ENCODE results near the gene USP21. TPM values are rescaled to one million over a fixed set of nuclear protein-coding genes. Genes with fewer than 3 reads are reported as not detected.

Gene USP21
- total and polyA plus RNA-seq, 9 of the 15 experiments (the other 6 are each of a cell fraction or from before 2014, with no cell fraction given) = 4.9 to 52.4 (median 21.6) TPM

DNA sequence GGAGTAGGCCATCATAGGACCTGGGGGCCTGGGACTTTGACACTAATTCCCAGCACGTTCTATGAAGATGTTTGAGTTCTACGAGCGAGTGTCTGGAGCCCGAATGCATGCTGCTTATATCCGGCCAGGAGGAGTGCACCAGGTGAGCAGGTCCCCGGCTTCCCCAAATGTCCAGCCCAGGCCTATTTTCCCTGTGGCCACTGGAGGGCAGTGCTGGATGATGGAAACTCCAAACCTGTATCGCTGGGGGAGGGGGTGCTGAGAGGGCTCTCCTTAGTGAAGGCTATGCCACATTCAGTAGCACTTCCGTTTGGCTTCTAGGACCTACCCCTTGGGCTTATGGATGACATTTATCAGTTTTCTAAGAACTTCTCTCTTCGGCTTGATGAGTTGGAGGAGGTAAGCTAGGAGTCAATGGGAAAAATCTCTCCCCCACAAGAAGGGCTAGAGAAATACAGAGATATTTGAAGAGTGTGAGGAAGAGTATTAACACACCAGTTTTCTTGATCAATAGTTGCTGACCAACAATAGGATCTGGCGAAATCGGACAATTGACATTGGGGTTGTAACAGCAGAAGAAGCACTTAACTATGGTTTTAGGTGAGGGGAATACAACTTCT lies 50.6 kb downstream of the USP21 start (continued):
- TF ChIP-seq, protein P1, sequence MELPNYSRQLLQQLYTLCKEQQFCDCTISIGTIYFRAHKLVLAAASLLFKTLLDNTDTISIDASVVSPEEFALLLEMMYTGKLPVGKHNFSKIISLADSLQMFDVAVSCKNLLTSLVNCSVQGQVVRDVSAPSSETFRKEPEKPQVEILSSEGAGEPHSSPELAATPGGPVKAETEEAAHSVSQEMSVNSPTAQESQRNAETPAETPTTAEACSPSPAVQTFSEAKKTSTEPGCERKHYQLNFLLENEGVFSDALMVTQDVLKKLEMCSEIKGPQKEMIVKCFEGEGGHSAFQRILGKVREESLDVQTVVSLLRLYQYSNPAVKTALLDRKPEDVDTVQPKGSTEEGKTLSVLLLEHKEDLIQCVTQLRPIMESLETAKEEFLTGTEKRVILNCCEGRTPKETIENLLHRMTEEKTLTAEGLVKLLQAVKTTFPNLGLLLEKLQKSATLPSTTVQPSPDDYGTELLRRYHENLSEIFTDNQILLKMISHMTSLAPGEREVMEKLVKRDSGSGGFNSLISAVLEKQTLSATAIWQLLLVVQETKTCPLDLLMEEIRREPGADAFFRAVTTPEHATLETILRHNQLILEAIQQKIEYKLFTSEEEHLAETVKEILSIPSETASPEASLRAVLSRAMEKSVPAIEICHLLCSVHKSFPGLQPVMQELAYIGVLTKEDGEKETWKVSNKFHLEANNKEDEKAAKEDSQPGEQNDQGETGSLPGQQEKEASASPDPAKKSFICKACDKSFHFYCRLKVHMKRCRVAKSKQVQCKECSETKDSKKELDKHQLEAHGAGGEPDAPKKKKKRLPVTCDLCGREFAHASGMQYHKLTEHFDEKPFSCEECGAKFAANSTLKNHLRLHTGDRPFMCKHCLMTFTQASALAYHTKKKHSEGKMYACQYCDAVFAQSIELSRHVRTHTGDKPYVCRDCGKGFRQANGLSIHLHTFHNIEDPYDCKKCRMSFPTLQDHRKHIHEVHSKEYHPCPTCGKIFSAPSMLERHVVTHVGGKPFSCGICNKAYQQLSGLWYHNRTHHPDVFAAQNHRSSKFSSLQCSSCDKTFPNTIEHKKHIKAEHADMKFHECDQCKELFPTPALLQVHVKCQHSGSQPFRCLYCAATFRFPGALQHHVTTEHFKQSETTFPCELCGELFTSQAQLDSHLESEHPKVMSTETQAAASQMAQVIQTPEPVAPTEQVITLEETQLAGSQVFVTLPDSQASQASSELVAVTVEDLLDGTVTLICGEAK (IDR thresholded peaks at IDR 0.05) = no peak
- TF ChIP-seq, protein P1 (CRISPR knock-in tag; IDR thresholded peaks at IDR 0.05) = no peak
- TF ChIP-seq HEY1 (CRISPR knock-in tag; IDR thresholded peaks at IDR 0.05; ENCODE audit: borderline replicate concordance) (no peak), KAT2B (IDR thresholded peaks at IDR 0.05; ENCODE audit: low read depth, low read length) (no peak), ETV6 (IDR thresholded peaks at IDR 0.05; ENCODE audit: borderline replicate concordance in 1 of 2, low read depth in 2 of 2, low read length in 1 of 2) (no peak), ETV6 (CRISPR knock-in tag; IDR thresholded peaks at IDR 0.05; ENCODE audit: borderline replicate concordance) (no peak)
- TF ChIP-seq, protein P2, sequence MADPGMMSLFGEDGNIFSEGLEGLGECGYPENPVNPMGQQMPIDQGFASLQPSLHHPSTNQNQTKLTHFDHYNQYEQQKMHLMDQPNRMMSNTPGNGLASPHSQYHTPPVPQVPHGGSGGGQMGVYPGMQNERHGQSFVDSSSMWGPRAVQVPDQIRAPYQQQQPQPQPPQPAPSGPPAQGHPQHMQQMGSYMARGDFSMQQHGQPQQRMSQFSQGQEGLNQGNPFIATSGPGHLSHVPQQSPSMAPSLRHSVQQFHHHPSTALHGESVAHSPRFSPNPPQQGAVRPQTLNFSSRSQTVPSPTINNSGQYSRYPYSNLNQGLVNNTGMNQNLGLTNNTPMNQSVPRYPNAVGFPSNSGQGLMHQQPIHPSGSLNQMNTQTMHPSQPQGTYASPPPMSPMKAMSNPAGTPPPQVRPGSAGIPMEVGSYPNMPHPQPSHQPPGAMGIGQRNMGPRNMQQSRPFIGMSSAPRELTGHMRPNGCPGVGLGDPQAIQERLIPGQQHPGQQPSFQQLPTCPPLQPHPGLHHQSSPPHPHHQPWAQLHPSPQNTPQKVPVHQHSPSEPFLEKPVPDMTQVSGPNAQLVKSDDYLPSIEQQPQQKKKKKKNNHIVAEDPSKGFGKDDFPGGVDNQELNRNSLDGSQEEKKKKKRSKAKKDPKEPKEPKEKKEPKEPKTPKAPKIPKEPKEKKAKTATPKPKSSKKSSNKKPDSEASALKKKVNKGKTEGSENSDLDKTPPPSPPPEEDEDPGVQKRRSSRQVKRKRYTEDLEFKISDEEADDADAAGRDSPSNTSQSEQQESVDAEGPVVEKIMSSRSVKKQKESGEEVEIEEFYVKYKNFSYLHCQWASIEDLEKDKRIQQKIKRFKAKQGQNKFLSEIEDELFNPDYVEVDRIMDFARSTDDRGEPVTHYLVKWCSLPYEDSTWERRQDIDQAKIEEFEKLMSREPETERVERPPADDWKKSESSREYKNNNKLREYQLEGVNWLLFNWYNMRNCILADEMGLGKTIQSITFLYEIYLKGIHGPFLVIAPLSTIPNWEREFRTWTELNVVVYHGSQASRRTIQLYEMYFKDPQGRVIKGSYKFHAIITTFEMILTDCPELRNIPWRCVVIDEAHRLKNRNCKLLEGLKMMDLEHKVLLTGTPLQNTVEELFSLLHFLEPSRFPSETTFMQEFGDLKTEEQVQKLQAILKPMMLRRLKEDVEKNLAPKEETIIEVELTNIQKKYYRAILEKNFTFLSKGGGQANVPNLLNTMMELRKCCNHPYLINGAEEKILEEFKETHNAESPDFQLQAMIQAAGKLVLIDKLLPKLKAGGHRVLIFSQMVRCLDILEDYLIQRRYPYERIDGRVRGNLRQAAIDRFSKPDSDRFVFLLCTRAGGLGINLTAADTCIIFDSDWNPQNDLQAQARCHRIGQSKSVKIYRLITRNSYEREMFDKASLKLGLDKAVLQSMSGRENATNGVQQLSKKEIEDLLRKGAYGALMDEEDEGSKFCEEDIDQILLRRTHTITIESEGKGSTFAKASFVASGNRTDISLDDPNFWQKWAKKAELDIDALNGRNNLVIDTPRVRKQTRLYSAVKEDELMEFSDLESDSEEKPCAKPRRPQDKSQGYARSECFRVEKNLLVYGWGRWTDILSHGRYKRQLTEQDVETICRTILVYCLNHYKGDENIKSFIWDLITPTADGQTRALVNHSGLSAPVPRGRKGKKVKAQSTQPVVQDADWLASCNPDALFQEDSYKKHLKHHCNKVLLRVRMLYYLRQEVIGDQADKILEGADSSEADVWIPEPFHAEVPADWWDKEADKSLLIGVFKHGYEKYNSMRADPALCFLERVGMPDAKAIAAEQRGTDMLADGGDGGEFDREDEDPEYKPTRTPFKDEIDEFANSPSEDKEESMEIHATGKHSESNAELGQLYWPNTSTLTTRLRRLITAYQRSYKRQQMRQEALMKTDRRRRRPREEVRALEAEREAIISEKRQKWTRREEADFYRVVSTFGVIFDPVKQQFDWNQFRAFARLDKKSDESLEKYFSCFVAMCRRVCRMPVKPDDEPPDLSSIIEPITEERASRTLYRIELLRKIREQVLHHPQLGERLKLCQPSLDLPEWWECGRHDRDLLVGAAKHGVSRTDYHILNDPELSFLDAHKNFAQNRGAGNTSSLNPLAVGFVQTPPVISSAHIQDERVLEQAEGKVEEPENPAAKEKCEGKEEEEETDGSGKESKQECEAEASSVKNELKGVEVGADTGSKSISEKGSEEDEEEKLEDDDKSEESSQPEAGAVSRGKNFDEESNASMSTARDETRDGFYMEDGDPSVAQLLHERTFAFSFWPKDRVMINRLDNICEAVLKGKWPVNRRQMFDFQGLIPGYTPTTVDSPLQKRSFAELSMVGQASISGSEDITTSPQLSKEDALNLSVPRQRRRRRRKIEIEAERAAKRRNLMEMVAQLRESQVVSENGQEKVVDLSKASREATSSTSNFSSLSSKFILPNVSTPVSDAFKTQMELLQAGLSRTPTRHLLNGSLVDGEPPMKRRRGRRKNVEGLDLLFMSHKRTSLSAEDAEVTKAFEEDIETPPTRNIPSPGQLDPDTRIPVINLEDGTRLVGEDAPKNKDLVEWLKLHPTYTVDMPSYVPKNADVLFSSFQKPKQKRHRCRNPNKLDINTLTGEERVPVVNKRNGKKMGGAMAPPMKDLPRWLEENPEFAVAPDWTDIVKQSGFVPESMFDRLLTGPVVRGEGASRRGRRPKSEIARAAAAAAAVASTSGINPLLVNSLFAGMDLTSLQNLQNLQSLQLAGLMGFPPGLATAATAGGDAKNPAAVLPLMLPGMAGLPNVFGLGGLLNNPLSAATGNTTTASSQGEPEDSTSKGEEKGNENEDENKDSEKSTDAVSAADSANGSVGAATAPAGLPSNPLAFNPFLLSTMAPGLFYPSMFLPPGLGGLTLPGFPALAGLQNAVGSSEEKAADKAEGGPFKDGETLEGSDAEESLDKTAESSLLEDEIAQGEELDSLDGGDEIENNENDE (IDR thresholded peaks at IDR 0.05; ENCODE audit: low read depth, low read length) = no peak
